Activated naive CD4-positive, alpha-beta T cell treated with anti-CD3 and anti-CD28 coated beads, Interleukin-2, amount 10 ng/mL, durations not matched to agents 7 days and 5 days (primary cell): ENCODE measurements around the gene ARSG.
A peak's percentile ranks its signal among the peaks of the same experiment; 100 is the strongest.
"Not testable (repeated sequence)": the region's sequence is repeated elsewhere in the genome, so short reads cannot be mapped to it uniquely, and the experiment has no call there.

Source experiments
- CTCF ChIA-PET: fragments of 350-600 bp; sonication (Branson Sonifier 250); formaldehyde crosslinking; loops from one replicate; lab custom pipeline; 2021; ENCODE audit warnings: antibody characterized with exemption; lab: Charles Lee
- DNase-seq: peaks from one replicate; pipeline ENCODE4 v3.0.0-alpha.2; 2020
- H3K27ac Mint-ChIP-seq: one replicate; pipeline ENCODE4 v1.8.0; 2021; ENCODE audit warnings: mild to moderate bottlenecking, moderate library complexity, mixed read lengths
- H3K27me3 Mint-ChIP-seq: one replicate; pipeline ENCODE4 v1.8.0; 2021; ENCODE audit warnings: mild to moderate bottlenecking, mixed read lengths
- H3K36me3 Mint-ChIP-seq: one replicate; pipeline ENCODE4 v1.8.0; 2021; ENCODE audit warnings: mixed read lengths
- H3K4me1 Mint-ChIP-seq: one replicate; pipeline ENCODE4 v1.8.0; 2021; ENCODE audit warnings: mixed read lengths
- H3K4me3 Mint-ChIP-seq: one replicate; pipeline ENCODE4 v1.8.0; 2021; ENCODE audit warnings: mild to moderate bottlenecking, moderate library complexity, mixed read lengths
- H3K9me3 Mint-ChIP-seq: one replicate; pipeline ENCODE4 v1.8.0; 2021; ENCODE audit warnings: mixed read lengths

The ARSG gene

GRCh38 chr17:68334393-68334792 lies 43.1 kb downstream of the ARSG start:
- Mint-ChIP-seq H3K27ac (no peak overlapping the region), H3K36me3 (peaks cover 6% of the 10 kb centered on the region), H3K4me3 (no peak overlapping the region), H3K9me3 (peaks cover 19% of the 10 kb centered on the region), H3K4me1 (peaks cover 5% of the 10 kb centered on the region), H3K27me3 (peaks cover 14% of the 10 kb centered on the region)
- DNase-seq: no peak
- CTCF ChIA-PET: interaction anchor here (1.2 kb wide), 1 partner anchor 9 kb away, joined by 3 read pairs; no protein-coding TSS in a partner anchor

- peaks cover 10% of the 10 kb centered on the region for H3K27me3 Mint-ChIP-seq
Observed at GRCh38 chr17:68341482-68341881, 50.2 kb downstream of the ARSG start.

DNA sequence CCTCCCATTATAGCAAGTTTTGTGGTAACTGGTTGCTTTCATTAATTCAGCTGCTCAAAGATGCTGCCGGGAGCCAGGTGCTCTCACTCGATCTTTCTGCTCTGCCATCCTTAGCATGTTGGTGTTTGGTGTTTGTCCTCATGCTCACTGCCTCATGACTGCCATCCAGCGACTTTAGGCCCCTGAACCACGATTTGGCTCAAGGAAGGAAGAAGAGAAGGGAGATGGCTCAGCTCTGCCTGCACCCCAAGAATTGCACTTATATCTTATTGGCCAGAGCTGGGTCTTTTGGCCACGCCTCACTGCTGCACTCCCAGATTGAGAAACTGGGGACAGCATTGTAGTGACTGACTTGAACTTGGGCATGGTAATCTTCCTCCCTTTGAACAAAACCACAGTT lies 52.7 kb downstream of the ARSG start:
- Mint-ChIP-seq H3K4me3 (no peak overlapping the region), H3K27me3 (peaks cover 4% of the 10 kb centered on the region), H3K27ac (peak overlapping the region; percentile 71), H3K9me3 (no peaks in the 10 kb centered on the region), H3K36me3 (peaks cover 16% of the 10 kb centered on the region), H3K4me1 (peaks cover 63% of the 10 kb centered on the region)
- no peak for DNase-seq
- CTCF ChIA-PET: interaction anchor here (0.7 to 1.9 kb wide), 8 partner anchors 10 to 88 kb away, joined by 3 to 9 read pairs (median 4); no protein-coding TSS in a partner anchor

More at GRCh38 chr17:68341482-68341881, 50.2 kb downstream of the ARSG start:
- Mint-ChIP-seq H3K36me3 (peaks cover 3% of the 10 kb centered on the region), H3K4me1 (peaks cover 38% of the 10 kb centered on the region), H3K4me3 (no peak overlapping the region), H3K27ac (no peak overlapping the region), H3K9me3 (no peaks in the 10 kb centered on the region)
- CTCF ChIA-PET: interaction anchor here (1.0 kb wide), 1 partner anchor 11 kb away, joined by 3 read pairs; no protein-coding TSS in a partner anchor
- DNase-seq: no peak

DNA sequence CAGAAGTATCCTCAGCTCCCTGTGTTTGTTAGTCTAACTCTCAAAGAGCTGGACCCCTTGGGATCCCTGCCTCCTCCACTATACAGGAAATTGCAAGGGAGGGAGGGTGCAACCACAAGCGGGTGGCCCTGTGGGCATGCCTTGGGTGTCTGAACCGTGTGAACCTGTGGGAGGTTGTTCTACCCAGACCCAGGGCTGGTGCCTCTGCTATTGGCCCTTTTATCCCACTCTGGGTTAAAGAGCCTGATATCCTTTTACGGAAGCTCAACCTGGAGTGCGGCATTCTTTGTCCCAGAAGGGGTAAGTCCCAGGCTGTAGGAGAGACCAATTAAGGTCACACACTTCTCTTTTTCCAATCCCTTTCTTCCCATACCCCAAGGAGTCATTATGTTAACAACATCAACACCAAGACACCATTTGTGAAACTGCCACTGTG lies 53.4 kb downstream of the ARSG start:
- H3K4me3 Mint-ChIP-seq: no peak overlapping the region
- DNase-seq: peak; percentile 68
- peaks cover 4% of the 10 kb centered on the region for H3K27me3 Mint-ChIP-seq
- peaks cover 67% of the 10 kb centered on the region for H3K4me1 Mint-ChIP-seq
- CTCF ChIA-PET: interaction anchor here (0.7 to 1.9 kb wide), 8 partner anchors 12 to 88 kb away, joined by 3 to 9 read pairs (median 4); no protein-coding TSS in a partner anchor
- H3K27ac Mint-ChIP-seq: peak overlapping the region; percentile 71
- H3K9me3 Mint-ChIP-seq: no peaks in the 10 kb centered on the region
- peaks cover 19% of the 10 kb centered on the region for H3K36me3 Mint-ChIP-seq

DNA sequence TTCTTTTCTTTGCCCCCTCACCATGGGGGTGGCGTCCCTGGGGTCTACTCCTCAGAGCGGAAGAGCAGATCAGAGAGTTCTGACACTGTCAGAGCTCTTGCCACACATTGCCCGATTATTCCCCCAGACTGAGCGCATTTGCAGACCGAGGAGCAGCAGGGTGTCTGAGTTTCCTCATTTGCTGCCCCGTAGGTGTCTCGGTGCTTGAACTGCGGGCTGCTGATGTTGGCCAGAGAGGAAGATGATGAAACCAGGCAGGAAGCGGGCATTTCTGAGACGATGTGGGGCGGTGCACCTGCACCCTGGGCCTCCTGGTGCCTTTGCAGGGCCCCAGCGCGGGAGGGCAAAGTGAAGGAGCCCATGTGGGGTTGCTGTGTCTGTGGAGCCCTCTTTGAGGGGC lies 55.2 kb downstream of the ARSG start:
- Mint-ChIP-seq H3K27ac (peak overlapping the region; percentile 94), H3K4me1 (peaks cover 76% of the 10 kb centered on the region), H3K9me3 (no peaks in the 10 kb centered on the region), H3K36me3 (peaks cover 19% of the 10 kb centered on the region), H3K4me3 (peak overlapping the region; percentile 64), H3K27me3 (peaks cover 4% of the 10 kb centered on the region)
- CTCF ChIA-PET: interaction anchor here (1.3 to 2.2 kb wide), 3 partner anchors 10 to 55 kb away, joined by 4 to 7 read pairs (median 5); partner anchors contain the start of genes ARSG and SLC16A6
- DNase-seq: peak; percentile 80

GRCh38 chr17:68347380-68347779 lies 56.1 kb downstream of the ARSG start:
- no peak for DNase-seq
- peak overlapping the region; percentile 32 for H3K4me3 Mint-ChIP-seq
- peaks cover 19% of the 10 kb centered on the region for H3K36me3 Mint-ChIP-seq
- peak overlapping the region; percentile 94 for H3K27ac Mint-ChIP-seq
- CTCF ChIA-PET: interaction anchor here (1.3 to 2.2 kb wide), 3 partner anchors 9 to 56 kb away, joined by 4 to 7 read pairs (median 5); partner anchors contain the start of genes ARSG and SLC16A6
- no peaks in the 10 kb centered on the region for H3K9me3 Mint-ChIP-seq
- peaks cover 4% of the 10 kb centered on the region for H3K27me3 Mint-ChIP-seq
- H3K4me1 Mint-ChIP-seq: peaks cover 86% of the 10 kb centered on the region

DNA sequence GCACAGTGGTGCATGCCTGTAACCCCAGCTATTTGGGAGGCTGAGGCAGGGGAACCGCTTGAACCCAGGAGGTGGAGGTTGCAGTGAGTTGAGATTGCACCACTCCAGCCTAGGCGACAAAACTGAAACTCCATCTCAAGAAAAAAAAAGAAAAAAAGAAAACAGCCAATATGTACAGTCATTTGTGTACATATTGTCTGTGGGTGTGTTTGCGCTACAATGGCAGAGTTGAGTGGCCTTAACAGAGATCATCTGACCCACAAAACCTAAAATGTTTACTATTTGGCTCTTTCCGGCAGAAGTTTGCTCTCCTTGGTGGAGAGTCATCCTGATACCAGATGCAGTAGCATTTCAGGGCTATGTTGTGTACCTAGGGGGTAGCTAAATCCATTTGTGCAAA lies 57.9 kb downstream of the ARSG start:
- Mint-ChIP-seq H3K4me3 (no peak overlapping the region), H3K9me3 (no peaks in the 10 kb centered on the region), H3K27me3 (no peaks in the 10 kb centered on the region), H3K4me1 (peaks cover 92% of the 10 kb centered on the region), H3K36me3 (peaks cover 20% of the 10 kb centered on the region), H3K27ac (peak overlapping the region; percentile 65)
- peak; percentile 34 for DNase-seq
- CTCF ChIA-PET: interaction anchor here (0.8 to 2.0 kb wide), 4 partner anchors 83 to 88 kb away, joined by 3 to 6 read pairs (median 3); no protein-coding TSS in a partner anchor

DNA sequence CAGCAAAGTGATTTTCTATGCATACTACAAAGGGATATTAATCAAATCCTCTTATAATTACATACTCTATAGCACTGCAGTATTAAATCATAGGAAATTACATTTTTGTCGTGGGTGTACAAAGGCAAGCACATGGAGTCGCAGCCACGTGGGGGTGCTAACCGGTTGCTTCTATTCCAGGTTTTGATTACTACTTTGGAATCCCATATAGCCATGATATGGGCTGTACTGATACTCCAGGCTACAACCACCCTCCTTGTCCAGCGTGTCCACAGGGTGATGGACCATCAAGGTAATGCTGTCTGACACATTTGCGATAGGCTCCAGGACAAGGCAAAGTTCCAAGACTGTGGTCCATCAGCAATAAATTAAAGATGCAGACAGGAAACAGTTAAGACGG lies 60.1 kb downstream of the ARSG start:
- no peak for DNase-seq
- Mint-ChIP-seq H3K27me3 (no peaks in the 10 kb centered on the region), H3K9me3 (no peaks in the 10 kb centered on the region), H3K36me3 (peaks cover 18% of the 10 kb centered on the region), H3K4me3 (no peak overlapping the region), H3K4me1 (peaks cover 92% of the 10 kb centered on the region), H3K27ac (no peak overlapping the region)
- CTCF ChIA-PET: interaction anchor here (2.0 kb wide), 1 partner anchor 81 kb away, joined by 6 read pairs; no protein-coding TSS in a partner anchor

- H3K9me3 Mint-ChIP-seq: no peaks in the 10 kb centered on the region
- H3K36me3 Mint-ChIP-seq: peaks cover 20% of the 10 kb centered on the region
- CTCF ChIA-PET: interaction anchor here (0.6 kb wide), 2 partner anchors 107 to 1244 kb away, joined by 3 read pairs; no protein-coding TSS in a partner anchor
- no peak for DNase-seq
- H3K4me3 Mint-ChIP-seq: no peak overlapping the region
- H3K27ac Mint-ChIP-seq: no peak overlapping the region
- no peaks in the 10 kb centered on the region for H3K27me3 Mint-ChIP-seq
- peaks cover 92% of the 10 kb centered on the region for H3K4me1 Mint-ChIP-seq
Observed at GRCh38 chr17:68352041-68352440, 60.7 kb downstream of the ARSG start.

GRCh38 chr17:68352671-68353070 lies 61.4 kb downstream of the ARSG start:
- not testable (repeated sequence) for H3K4me3 Mint-ChIP-seq, H3K9me3 Mint-ChIP-seq, DNase-seq, H3K27me3 Mint-ChIP-seq, H3K27ac Mint-ChIP-seq
- Mint-ChIP-seq H3K4me1 (peaks cover 92% of the 10 kb centered on the region), H3K36me3 (peaks cover 19% of the 10 kb centered on the region)
- CTCF ChIA-PET: interaction anchor here (0.6 kb wide), 1 partner anchor 106 kb away, joined by 3 read pairs; no protein-coding TSS in a partner anchor

DNA sequence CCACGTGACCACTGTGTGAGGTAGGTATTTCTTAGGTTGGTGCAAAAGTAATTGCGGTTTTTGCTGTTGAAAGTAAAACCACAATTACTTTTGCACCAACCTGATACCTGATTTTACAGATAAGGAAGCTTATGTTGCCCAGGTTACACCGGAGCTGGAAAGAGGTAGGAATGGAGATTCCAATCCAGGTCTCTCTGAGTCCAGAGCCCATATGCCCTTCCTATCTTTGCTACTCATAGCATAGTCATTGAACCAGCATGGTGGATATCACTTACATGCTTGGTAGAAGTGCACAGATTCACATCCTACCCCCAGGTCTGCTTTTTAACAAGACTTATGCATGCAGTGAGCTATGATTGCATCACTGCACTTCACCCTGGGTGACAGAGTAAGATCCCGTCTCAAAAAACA lies 61.8 kb downstream of the ARSG start:
- Mint-ChIP-seq H3K9me3 (no peaks in the 10 kb centered on the region), H3K27me3 (no peaks in the 10 kb centered on the region), H3K4me3 (no peak overlapping the region), H3K4me1 (peaks cover 91% of the 10 kb centered on the region), H3K27ac (peak overlapping the region; percentile 12), H3K36me3 (peaks cover 16% of the 10 kb centered on the region)
- no peak for DNase-seq
- CTCF ChIA-PET: interaction anchor here (2.7 kb wide), 1 partner anchor 46 kb away, joined by 12 read pairs; no protein-coding TSS in a partner anchor

DNA sequence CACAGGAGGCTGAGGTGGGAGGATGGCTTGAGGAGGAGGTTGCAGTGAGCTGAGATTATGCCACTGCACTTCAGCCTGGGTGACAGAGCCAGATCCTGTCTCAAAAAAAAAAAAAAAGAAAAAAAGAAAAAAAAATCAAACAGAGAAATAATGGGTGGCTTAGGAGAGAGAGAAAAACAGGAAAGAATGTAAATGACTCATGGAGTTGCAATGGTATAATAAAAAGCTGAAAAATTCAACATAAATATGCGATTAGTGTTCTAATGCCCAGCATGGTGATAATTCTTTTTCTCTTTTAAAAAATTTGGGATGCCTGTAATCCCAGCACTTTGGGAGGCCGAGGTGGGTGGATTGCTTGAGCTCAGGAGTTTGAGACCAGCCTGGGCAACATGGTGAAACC lies 63.0 kb downstream of the ARSG start:
- not testable (repeated sequence) for H3K27me3 Mint-ChIP-seq, H3K9me3 Mint-ChIP-seq, DNase-seq, H3K4me3 Mint-ChIP-seq
- Mint-ChIP-seq H3K4me1 (peaks cover 86% of the 10 kb centered on the region), H3K27ac (peak overlapping the region; percentile 66), H3K36me3 (peaks cover 13% of the 10 kb centered on the region)
- CTCF ChIA-PET: interaction anchor here (1.3 to 2.7 kb wide), 3 partner anchors 41 to 83 kb away, joined by 3 to 12 read pairs (median 4); no protein-coding TSS in a partner anchor

DNA sequence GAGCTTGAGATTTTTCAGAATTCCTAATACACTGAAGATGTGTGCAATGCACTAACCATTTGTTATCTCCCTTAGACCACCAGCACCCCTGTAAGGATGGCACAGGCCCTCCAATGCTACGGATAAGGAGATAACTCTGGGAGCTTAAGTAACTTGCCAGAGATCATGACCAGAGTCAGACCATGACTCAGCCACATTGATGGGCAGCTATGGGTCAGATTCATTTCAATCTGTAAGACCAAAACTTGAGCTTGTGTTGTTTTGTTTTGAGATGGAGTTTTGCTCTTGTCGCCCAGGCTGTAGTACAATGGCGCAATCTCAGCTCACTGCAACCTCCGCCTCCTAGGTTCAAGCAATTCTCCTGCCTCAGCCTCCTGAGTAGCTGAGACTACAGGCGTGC lies 63.8 kb downstream of the ARSG start:
- not testable (repeated sequence) for H3K4me3 Mint-ChIP-seq

GRCh38 chr17:68356520-68356919 lies 65.2 kb downstream of the ARSG start:
- peak overlapping the region; percentile 86 for H3K27ac Mint-ChIP-seq
- H3K4me3 Mint-ChIP-seq: peak overlapping the region; percentile 38
- H3K36me3 Mint-ChIP-seq: peaks cover 13% of the 10 kb centered on the region
- H3K27me3 Mint-ChIP-seq: no peaks in the 10 kb centered on the region
- CTCF ChIA-PET: interaction anchor here (0.9 to 2.8 kb wide), 8 partner anchors 10 to 93 kb away, joined by 3 to 17 read pairs (median 4); no protein-coding TSS in a partner anchor
- no peaks in the 10 kb centered on the region for H3K9me3 Mint-ChIP-seq
- H3K4me1 Mint-ChIP-seq: peaks cover 72% of the 10 kb centered on the region
- DNase-seq: peak; percentile 80

More for the DNA sequence above, 63.8 kb downstream of the ARSG start:
- not testable (repeated sequence) for H3K27me3 Mint-ChIP-seq, DNase-seq, H3K9me3 Mint-ChIP-seq
- Mint-ChIP-seq H3K36me3 (peaks cover 13% of the 10 kb centered on the region), H3K27ac (peak overlapping the region; percentile 37), H3K4me1 (peaks cover 81% of the 10 kb centered on the region)
- CTCF ChIA-PET: interaction anchor here (1.3 to 2.7 kb wide), 3 partner anchors 40 to 82 kb away, joined by 3 to 12 read pairs (median 4); no protein-coding TSS in a partner anchor
